ENCODE results near the gene FTO. TPM values are rescaled to one million over a fixed set of nuclear protein-coding genes. Genes with fewer than 3 reads are reported as not detected.

The FTO gene
- total and polyA plus RNA-seq, 2 of the 13 experiments (the other 11 are each of a cell fraction or from before 2014, with no cell fraction given): 41.6 to 55.8 TPM

GRCh38 chr16:54193665-54194333 lies 489.8 kb downstream of the FTO start (continued):
- TF ChIP-seq ZNF512B (CRISPR knock-in tag; IDR thresholded peaks at IDR 0.05; ENCODE audit: borderline replicate concordance) (peak; percentile 89), ZNF263 (CRISPR knock-in tag; IDR thresholded peaks at IDR 0.05) (no peak), KAT8 (CRISPR knock-in tag; IDR thresholded peaks at IDR 0.05) (peak; percentile 59), ZNF546 (CRISPR knock-in tag; conservative IDR thresholded peaks at IDR 0.05) (0 out of 2 replicates have a peak, but pooled peaks have one; percentile 35), ZBTB3 (CRISPR knock-in tag; IDR thresholded peaks at IDR 0.05; ENCODE audit: borderline replicate concordance, low read depth) (no peak), KLF9 (CRISPR knock-in tag; IDR thresholded peaks at IDR 0.05; ENCODE audit: low read depth) (no peak), GFI1 (CRISPR knock-in tag; IDR thresholded peaks at IDR 0.05; ENCODE audit: borderline replicate concordance) (no peak), CCAR2 (optimal IDR thresholded peaks at IDR 0.05; ENCODE audit: low read depth, low read length) (no peak), KLF16 (CRISPR knock-in tag; IDR thresholded peaks at IDR 0.05) (peak in 1 of 2 experiments; percentile 49; a peak in 1 of 4 replicates), CENPX (CRISPR knock-in tag; IDR thresholded peaks at IDR 0.05) (no peak), SUZ12 (IDR thresholded peaks at IDR 0.05; ENCODE audit: low read depth, low read length) (no peak), ZMYM4 (CRISPR knock-in tag; IDR thresholded peaks at IDR 0.05) (peak; percentile 88), IRF9 (CRISPR knock-in tag; IDR thresholded peaks at IDR 0.05; ENCODE audit: borderline replicate concordance) (peak; percentile 78; the same call in 1 of the 2 replicates), ZNF557 (CRISPR knock-in tag; IDR thresholded peaks at IDR 0.05) (no peak), NONO (IDR thresholded peaks at IDR 0.05) (no peak), NONO (CRISPR knock-in tag; conservative IDR thresholded peaks at IDR 0.05) (no peak), FOXA3 (CRISPR knock-in tag; IDR thresholded peaks at IDR 0.05) (peak; percentile 34), FOXC1 (CRISPR knock-in tag; IDR thresholded peaks at IDR 0.05; ENCODE audit: borderline replicate concordance) (no peak; the same call in 1 of the 2 replicates), TARDBP (CRISPR knock-in tag; IDR thresholded peaks at IDR 0.05) (peak; percentile 71)
- TF ChIP-seq, protein P1, sequence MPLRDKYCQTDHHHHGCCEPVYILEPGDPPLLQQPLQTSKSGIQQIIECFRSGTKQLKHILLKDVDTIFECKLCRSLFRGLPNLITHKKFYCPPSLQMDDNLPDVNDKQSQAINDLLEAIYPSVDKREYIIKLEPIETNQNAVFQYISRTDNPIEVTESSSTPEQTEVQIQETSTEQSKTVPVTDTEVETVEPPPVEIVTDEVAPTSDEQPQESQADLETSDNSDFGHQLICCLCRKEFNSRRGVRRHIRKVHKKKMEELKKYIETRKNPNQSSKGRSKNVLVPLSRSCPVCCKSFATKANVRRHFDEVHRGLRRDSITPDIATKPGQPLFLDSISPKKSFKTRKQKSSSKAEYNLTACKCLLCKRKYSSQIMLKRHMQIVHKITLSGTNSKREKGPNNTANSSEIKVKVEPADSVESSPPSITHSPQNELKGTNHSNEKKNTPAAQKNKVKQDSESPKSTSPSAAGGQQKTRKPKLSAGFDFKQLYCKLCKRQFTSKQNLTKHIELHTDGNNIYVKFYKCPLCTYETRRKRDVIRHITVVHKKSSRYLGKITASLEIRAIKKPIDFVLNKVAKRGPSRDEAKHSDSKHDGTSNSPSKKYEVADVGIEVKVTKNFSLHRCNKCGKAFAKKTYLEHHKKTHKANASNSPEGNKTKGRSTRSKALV (CRISPR knock-in tag; IDR thresholded peaks at IDR 0.05): no peak
